COR-L47 (cell line): Measurements from ENCODE around the gene CUX1.
A peak's percentile ranks its signal among the peaks of the same experiment; 100 is the strongest.
"Not testable (repeated sequence)": the region's sequence is repeated elsewhere in the genome, so short reads cannot be mapped to it uniquely, and the experiment has no call there.

Experiments used
- DNase-seq: peaks from one replicate; lab custom pipeline; 2025; lab: John Stamatoyannopoulos, UW

Gene CUX1

DNA sequence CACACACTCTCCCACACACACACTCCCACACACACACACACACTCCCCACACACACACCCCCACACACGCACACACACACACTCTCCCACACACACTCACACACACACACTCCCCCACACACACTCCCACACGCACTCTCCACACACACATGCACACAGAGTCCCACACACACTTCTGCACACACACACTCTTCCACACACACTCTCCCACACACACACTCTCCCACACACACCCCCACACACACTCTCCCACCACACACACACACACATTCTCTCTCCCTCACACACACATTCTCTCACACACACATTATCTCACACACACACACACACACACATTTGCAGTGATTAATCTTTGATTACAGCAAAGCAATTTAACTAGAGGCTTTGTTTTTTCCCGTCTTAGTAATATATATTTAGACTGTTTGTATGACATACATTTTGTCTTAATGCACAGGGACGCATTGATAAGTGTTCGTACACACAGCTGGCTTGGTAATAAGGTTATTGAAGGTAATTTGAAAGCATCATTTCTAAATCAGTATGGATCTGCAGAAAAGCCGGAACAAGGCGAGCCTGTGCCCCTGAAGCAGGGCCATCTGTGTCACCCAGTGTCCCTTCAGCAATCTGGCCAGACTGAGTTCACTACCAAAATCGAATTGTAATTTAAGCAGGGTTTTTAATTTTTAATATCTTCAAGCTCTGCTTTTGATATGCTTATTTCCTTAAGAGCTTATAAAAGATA lies 399.3 kb downstream of the CUX1 start:
- DNase-seq, result no peak

DNA sequence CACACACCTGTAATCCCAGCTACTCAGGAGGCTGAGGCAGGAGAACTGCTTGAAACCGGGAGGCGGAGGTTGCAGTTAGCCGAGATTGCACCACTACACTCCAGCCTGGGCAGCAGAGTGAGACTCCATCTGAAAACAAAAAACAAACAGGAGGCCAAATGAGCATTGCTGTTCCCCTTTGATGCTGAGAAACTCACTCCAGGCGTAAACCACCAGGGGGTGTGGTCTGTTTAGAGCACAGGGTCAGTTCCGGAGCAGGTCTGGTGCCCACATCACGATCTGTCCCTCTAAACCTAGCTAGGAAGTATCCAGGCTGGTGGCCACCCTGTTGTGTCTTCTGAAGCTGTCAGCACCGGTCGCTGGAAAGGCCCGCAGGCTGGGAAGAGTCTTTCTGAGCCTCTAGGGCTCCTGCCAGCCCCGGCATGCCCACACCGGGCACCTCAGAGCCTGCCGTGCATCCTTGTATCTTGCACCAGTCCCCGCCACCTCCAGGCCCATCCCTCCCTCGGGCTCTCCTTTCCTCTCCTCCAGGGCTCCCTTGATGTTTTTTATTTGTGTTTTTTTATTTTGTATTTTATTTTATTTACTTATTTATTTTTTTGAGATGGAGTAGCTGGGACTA lies 402.9 kb downstream of the CUX1 start:
- DNase-seq, result no peak

DNA sequence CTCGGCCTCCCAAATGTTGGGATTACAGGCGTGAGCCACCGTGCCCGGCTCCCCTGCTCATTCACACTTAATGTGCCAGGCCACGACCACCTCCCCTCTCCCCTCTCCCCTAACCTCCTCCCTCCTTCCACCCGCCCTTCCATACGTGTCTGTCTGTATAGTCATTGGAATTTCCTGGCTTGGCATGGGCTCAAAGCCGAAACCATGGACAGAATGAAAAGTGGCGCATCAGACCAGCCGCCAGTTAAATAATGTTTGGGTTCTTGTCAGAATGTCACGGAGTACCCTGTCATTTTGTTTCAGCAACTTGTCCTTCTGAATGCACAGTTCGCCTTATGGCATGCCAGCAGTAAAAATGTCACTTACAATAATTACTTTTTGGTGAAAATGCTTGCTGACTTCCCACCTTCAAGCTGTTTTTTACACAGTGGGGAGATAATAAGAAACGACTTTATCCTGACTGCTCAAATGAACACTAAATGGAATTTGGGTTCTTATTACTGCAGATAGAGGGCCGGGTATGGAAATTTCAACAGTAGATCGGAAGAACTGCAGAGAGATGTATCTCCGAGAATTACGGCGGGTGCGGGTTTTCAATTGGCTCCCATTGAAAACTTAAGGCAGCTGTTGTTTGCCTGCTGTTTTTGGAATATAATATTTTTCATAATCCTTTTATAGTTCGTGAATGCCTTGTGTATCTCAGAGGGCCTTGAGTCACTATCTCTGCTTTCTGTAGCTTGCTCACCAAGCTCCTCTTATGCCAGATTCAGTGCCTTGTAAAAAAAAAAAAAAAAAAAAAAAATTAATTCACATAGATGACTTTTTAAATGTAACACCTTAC lies 403.8 kb downstream of the CUX1 start:
- no peak for DNase-seq

DNA sequence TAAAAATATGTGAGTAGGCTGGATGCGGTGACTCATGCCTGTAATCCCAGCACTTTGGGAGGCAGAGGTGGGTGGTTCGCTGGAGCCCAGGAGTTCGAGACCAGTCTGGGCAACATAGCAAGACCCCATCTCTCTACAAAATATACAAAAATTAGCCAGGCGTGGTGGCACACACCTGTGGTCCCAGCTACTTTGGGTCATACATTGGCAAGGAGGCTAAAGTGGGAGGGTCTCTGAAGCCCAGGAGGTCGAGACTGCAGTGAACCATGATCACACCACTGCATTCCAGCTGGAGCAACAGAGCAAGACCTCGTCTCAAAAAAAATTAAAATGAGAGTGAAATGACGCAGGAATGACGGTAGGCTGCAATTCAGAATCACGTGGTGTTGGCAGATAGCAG lies 404.5 kb downstream of the CUX1 start:
- no peak for DNase-seq

DNA sequence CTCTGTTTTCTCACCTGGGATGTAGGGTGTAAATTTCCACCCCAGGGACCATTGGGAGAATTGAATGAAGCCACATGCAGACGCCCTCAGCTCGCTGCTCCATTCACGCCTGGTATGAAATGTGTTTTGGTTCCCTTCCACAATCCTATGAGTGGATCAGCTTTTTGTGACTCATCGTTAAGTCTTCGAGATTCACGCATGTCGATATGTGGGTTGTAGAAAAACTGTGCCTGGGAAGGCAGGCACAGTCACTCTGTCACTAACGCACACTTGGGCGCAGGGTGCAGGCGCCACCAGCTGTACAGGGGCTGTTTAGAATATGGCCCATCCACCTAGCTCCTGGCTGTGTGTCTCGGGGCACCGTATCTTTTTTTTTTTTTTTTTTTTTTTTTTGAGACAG lies 405.0 kb downstream of the CUX1 start:
- no peak for DNase-seq

DNA sequence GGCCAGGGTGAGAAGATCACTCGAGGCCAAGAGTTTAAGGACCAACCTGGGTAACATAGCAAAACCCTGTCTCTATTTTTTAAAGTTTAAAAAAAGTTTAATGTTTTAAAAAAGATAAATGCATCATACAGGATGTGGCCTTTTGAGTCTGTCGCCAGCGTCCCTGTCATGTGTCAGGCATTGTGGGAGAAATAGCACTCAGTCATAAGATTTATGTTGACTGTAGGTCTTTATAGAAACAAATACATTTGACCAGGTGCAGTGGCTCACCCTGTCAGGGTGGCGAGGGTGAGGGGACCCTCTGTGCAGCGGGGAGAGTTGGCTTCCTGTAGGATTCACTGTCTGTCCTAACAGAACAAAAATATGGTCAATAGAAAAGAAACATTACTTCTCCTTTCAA lies 405.8 kb downstream of the CUX1 start:
- no peak for DNase-seq

DNA sequence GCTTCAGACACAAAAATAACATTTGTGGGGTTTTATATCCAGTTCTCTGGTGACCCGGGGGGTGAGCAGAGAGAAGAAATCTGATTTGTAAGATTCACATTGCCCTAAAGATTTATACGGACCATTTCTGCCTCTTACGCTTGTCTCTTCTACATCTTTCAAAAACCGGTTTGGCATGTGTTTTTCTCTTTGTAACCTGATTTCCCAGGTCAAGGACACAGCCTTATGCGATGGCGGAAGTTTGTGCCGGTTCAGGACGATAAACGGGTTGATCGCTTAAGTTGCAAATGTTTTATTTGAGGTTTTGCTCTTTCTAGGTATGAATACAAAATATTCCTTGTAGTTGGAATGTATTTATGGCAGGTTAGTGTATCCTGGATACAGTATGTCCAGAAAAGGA lies 407.6 kb downstream of the CUX1 start:
- DNase-seq, result no peak

DNA sequence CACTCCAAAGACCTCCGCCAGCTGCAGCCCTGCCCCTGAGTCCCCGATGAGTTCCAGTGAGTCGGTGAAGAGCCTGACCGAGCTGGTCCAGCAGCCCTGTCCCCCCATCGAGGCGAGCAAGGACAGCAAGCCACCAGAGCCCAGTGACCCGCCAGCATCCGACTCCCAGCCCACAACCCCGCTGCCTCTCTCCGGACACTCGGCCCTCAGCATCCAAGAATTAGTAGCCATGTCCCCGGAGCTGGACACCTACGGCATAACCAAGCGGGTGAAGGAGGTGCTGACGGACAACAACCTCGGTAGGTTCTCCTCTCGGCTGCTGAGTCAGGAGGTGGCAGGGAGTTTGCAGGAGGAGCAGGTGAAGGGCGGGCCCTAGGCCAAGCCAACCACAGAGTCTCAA lies 409.9 kb downstream of the CUX1 start:
- no peak for DNase-seq

DNA sequence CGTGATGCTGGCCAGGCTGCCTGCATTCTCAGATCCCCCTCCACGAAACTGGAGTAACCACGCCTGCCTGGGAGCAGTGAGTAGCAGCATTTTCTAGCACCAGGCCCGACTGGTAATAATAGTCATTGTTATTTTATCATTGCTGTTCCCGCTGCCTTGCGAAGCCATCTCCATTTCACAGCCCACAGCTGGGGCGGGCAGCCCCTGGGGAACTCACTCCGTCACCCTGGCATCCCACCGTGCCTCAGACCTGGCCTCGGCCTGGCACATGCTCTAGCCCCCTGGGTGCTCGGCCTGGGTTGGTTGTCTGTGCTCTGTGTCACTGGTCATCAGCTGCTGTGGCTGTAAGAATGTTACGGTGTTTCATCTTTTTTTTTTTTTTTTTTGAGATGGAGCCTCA lies 411.5 kb downstream of the CUX1 start:
- DNase-seq, result no peak

DNA sequence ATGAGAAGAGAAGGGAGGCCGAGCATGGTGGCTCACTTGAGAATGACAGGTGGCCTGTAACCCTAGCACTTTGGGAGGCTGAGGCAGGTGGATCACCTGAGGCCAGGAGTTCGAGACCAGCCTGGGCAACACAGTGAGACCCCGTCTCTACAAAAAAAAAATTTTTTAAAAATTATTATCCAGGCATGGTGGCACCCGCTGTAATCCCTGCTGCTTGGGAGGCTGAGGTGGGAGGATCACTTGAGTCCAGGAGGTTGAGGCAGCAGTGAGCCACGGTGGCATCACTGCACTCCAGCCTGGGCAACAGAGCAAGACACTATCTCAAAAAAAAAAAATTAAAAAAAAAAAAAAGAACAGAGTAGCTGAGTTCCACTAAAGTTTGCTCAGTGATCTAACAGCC lies 412.7 kb downstream of the CUX1 start:
- not testable (repeated sequence) for DNase-seq

DNA sequence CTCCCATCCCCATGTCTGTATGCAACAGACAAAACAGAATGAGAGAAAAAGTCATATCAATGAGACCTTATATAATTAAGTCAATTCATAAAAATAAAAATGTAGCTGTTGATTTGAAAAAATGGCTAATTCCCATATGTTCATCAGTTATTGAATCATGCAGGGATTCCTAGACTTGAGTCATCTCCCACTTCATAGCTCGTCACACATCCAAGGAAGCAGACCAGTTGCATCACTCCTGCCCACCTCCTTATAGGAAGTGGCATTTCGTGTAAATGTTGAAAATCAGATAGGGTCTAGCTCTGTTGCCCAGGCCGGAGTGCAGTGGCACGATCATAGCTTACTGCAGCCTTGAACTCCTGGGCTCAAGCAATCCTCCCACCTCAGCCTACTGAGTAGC lies 413.2 kb downstream of the CUX1 start:
- no peak for DNase-seq

DNA sequence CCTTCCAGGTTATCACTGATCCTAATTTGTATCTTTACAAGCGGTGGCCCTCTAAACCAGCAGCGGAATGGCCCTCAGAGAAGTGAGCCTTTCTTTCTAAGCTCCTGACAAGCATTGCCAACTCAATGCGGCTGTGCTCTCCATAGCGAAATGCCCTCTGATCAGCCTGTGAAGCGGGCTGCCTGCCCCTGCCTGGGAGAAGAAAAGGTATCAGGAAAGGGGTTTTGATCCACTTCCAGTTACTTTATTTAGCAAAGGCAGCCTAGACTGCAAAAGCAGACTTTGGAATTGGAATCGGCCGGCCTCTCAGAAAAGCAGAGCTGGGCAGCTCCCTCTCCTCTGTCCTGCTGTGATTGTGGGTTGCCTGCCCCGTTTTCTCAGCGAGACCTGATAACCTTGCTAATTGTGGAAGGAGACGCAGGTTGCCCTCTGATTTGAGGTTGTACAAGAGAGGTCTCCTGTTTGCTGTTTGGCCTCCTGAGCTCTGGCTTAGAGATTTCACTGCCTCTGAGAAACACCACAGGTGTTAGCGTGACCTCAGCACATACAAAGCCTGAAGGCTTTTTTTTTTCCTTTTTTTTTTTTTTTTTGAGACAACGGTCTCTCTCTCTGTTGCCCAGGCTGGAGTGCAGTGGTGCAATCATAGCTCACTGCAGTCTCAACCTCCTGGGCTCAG lies 415.3 kb downstream of the CUX1 start:
- DNase-seq, result no peak

DNA sequence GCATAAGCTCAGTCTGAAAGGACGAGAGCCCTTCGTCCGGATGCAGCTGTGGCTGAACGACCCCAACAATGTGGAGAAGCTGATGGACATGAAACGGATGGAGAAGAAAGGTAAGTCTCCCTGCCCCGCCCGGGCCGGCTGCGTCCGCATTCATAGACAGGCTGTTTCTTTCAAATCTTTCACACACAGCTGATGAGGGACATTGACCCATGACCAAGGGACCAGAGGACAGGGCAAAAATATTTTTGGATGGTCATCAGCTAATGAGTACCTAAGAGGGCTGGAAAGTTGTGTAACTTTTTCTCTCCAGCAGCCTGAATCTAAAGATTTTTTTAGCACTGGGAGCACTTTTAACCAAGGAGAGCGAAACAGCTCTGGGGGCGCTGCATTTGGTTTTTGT lies 416.7 kb downstream of the CUX1 start:
- no peak for DNase-seq

DNA sequence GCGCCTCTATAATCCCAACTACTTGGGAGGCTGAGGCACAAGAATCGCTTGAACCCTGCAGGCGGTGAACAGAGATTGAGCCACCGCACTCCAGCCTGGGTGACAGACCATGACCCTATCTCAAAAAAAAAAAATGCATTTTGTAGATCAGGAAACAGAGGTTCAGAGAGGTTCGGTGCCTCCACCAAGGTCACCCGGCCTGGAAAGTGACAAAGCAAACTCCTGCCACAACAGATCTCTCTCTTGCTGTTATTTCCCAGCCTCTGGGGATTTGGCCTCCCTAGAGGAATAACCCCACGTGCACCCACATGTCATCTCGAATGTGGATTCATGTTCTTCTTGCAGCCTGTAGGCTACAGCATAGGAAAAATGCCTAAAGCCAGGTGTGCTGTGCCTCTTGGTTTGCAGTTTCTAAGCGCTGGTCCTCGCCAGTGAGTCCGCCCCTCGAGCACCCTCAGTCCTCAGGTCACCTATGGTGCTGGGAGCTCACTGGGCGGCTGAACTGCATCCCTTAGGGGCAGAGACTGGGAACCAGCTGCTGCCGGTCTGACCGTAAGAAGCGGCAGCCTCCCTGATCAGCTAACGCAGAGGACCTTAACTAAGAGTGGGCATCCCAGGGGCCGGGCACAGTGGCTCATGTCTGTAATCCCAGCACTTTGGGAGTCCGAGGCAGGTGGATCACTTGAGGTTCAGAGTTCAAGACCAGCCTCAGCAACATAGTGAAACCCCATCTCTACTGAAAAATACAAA lies 417.6 kb downstream of the CUX1 start:
- DNase-seq, result no peak

DNA sequence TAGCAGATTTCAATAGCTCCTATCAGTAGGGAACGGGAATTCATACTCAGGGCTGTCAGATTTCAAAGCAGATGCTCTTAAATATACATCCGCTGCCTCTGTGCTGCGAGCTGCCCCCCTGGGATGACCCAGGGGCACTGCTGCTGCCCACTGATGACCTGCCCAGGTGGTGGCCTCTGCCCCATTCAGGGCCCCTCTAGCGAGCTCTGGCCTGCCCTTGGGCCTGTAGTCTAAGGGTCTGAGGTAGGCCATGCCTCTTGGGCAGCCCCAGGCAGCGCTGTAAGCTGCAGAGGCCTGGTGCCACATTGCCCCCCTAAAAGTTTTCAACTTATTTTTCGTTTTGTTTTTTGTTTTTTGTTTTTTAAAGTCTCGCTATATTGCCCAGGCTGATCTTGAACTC lies 418.7 kb downstream of the CUX1 start:
- DNase-seq, result no peak

DNA sequence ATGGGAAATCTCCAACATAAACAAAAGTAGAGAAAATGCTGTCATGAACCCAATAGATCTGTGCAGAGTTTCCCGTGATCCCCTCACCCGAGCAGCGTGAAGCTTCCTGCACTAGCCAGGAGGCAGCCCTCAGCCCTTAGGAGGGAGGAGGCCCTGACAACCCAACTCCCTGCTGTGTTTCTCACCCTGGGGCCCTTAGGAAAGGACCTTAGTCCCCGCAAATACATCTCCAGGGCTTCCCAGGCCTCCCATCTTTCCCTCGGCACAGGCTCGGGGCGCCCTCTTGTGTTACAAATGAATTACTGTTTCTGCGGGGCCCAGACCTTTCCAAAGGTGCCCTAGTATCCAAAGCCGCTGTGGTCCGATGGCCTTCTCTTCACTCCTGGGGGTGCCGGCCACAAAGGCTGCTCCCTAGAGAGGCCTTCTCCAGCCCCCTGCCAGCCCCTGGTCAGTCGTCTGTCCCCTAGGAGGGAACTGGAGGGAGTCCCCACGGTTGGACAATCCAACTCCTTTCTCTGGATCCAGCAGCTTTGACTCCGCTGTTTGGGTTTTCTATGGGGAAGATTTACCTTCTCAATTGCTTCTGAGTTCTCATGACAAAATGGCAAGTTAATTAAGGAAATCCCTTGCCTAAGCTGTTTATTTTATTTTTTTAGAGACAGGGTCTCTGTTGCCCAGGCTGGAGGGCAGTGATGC lies 419.3 kb downstream of the CUX1 start:
- peak; percentile 32 for DNase-seq

DNA sequence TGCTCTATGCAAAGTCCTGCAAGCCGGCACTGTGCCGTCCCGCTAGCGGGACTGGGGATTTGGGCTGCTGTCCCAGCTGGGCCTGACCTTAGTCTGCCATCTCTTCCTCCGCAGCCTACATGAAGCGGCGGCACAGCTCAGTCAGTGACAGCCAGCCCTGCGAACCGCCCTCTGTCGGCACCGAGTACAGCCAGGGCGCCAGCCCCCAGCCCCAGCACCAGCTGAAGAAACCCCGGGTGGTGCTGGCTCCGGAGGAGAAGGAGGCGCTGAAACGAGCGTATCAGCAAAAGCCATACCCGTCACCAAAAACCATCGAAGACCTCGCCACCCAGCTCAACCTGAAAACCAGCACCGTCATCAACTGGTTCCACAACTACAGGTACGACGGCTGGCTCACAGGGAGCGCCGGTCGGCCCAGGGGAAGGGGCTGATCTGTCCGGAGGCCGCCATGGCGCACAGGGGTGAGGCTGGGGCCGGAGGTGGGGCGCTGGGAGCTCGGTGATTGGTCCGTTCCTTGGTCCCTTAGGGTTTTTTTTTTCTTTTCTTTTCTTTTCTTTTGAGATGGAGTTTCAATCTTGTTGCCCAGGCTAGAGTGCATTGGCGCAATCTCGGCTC lies 421.9 kb downstream of the CUX1 start:
- DNase-seq, result no peak

DNA sequence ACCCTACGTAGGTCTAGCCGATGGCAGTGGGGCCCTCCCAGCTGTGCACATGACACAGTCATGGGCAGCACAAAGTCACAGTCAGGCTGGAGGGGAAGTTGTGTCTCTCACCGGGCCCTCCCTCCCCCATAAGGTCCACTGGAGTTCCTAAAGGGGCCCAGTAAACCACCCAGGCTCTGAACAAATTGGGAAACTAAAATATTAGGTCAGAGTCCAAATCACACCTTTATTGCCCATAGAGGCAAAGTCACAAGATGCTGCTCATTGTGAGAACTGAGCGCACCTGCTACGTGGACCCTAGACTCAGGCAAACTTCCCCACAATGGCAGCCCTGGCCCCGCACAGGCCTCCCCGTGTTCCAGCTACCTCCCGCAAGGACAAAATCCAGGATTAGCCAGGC lies 424.0 kb downstream of the CUX1 start:
- no peak for DNase-seq

DNA sequence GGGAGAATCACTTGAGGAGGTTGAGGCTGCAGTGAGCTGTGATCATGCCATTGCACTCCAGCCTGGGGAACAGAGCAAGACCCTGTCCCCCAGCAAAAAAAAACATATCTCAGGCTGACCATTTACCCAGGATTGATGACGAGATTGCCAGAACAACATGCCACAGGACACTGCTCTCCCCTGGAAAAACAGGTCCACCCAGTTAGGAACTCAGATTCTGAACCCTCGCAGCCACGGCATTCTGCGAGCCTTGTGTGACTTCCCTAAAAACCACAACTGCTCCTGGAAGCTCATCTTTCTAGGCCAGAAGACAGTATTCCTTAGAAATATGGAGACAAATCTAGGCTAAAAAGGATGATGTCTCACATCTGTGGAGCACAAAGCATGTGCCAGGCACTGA lies 427.2 kb downstream of the CUX1 start:
- DNase-seq, result no peak

DNA sequence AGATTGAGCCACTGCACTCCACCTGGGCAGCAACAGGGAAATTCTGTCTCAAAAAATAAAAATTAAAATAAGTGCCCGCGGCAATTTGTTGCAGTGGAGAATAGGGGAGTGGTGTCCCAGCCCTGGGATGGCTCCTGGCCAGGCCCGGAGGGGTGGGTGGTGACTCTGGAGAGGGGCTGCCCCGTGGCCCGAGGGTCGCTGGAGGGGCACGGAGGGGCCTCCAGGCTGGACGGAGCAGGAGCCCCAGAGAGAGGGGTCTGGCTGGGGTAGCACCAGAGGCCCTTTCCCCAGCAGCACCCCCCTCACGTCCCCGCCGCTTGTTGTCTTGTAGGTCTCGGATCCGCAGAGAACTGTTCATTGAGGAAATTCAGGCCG lies 430.6 kb downstream of the CUX1 start:
- DNase-seq, result no peak
